Stimulated activated CD4-positive, alpha-beta T cell treated with anti-CD3 and anti-CD28 coated beads, Interleukin-1b, Interleukin-23, amount 100 ng/mL, for 48 hours (primary cell): ENCODE results near the gene PGLYRP4.
"Not testable (repeated sequence)": the region's sequence is repeated elsewhere in the genome, so short reads cannot be mapped to it uniquely, and the experiment has no call there.

Experiments
- DNase-seq: peaks from one replicate; pipeline ENCODE4 v3.0.0-alpha.2; 2020

Gene PGLYRP4

GRCh38 chr1:153355445-153356071, 6.9 kb upstream of the PGLYRP4 start:
- DNase-seq = peak; percentile 55

GRCh38 chr1:153354515-153355193, 6.0 kb upstream of the PGLYRP4 start:
- no peak for DNase-seq

GRCh38 chr1:153353226-153353947, 4.7 kb upstream of the PGLYRP4 start:
- no peak for DNase-seq

DNA sequence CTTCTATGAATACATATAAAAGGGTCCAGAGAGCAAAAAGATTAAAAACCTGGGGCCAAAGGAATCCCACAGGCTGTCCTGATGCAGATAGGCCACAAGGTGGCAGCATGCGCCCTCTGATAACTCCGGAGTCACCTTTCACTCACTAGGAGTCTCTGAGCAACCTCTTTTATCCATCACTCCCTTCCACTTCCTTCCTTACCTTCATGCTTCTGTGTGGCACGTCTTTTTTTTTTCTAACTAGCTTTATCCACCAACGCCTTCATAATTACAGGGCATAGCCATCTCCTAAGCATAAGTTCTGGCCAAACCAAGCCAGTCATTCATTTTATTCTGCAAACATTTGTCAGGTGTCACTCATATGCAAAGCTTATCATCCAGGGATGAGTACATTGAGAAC, 3.9 kb upstream of the PGLYRP4 start:
- DNase-seq = peak; percentile 64

DNA sequence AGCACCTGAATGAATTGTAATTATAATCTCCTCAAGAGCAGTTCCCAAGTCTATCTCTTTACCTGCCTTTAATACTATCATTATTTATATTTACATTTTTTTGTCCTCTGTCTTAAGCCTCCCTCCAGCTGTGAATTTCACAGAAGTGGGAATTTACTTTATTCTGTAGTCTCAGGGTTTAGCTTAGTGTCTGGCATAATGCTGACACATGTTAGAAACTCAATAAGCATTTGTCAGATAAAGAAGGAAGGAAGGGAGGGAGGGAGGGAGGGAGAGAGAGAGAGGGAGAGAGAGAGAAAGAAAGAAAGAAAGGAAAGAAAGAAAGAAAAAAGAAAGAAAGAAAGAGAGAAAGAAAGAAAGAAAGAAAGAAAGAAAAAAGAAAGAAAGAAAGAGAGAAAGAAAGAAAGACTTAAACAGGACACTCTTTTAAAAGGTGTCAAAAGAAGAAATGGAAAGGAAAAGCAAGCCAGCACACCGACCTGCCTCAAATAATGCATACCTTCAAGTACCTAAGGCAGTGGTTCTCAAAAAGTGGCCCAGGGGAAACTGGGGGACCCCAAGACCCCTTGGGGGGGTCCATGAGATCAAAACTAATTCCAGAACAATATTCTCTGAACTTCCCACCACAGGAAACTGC, 1.8 kb upstream of the PGLYRP4 start:
- no peak for DNase-seq

DNA sequence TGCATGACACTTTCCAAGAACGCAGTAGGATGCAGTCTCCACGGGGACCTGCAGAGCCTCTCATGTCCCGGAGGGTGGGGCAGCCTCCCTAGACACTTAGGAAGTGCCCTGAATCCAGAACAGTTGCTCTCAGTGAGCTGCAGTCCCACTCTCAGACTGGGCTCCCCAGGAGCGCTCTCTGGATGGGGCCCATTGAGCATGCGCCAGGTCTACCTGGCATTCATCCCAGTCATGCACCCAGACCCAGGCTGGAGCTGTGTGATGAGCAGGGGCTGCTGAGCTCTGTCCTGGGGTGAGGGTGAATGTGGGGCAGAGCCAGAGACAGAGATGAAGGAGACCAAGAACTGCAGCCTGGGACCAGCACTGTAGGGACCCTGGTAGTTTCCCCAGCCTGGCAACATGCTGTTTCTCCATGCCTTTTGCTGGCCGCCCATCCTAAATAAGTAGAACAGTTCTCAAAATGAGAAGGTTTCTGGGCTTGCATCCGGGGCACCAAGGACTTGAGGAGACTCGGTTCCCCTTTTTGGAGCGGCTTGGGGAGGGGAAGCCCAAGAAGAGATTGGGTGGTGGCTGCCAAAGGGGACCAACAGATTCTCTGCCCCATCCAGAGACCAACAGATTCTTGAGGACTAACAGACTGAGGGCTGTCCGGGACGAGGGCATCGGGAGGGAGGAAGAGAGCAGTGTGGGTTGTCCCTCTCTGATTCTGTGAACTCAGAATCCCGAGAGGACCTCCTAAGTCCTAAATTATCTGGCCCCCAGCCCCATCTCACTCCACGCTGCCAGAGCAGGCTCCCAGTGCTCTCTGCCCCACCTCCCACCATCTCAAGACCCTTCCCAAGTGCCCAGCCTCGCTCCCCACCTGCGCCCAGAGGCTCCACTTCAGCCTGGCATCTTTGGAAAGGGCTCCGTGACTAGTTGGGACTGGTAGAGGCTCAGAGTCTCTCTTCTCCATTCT, 1.0 kb upstream of the PGLYRP4 start:
- no peak for DNase-seq

DNA sequence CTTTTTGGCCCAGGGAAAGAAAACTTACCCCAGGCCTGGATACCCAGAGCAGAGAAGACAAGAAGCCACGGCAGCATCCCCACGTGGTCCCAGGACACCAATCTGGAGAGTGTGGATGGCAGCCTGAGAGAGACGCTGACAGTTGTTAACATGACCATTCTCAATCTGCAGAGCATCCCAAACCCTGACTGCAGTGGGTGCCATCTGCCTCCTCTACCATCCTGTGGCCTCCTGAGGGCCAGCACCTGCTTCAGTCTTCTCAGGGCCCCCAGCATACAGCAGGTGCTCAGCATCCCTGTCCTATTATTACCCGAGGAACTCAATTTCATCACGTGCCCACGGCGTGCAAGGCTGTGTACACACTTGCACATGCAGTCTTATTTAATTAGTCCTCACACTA, 785 bp downstream of the PGLYRP4 start:
- DNase-seq = no peak

DNA sequence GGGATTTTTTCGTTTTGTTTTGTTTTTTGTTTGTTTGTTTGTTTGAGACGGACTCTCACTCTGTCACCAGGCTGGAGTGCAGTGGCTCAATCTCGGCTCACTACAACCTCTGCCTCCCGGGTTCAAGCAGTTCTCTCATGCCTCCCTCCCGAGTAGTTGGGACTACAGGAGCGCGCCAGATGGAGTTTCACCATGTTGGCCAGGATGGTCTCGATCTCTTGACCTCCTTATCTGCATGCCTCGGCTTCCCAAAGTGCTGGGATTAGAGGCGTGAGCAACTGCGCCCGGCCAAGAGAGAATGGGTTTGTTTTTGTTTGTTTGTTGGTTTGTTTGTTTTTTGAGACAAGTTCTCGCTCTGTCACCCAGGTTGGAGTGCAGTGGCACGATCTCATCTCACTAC, 1.6 kb downstream of the PGLYRP4 start:
- not testable (repeated sequence) for DNase-seq

GRCh38 chr1:153346077-153346723, 2.4 kb downstream of the PGLYRP4 start:
- no peak for DNase-seq

DNA sequence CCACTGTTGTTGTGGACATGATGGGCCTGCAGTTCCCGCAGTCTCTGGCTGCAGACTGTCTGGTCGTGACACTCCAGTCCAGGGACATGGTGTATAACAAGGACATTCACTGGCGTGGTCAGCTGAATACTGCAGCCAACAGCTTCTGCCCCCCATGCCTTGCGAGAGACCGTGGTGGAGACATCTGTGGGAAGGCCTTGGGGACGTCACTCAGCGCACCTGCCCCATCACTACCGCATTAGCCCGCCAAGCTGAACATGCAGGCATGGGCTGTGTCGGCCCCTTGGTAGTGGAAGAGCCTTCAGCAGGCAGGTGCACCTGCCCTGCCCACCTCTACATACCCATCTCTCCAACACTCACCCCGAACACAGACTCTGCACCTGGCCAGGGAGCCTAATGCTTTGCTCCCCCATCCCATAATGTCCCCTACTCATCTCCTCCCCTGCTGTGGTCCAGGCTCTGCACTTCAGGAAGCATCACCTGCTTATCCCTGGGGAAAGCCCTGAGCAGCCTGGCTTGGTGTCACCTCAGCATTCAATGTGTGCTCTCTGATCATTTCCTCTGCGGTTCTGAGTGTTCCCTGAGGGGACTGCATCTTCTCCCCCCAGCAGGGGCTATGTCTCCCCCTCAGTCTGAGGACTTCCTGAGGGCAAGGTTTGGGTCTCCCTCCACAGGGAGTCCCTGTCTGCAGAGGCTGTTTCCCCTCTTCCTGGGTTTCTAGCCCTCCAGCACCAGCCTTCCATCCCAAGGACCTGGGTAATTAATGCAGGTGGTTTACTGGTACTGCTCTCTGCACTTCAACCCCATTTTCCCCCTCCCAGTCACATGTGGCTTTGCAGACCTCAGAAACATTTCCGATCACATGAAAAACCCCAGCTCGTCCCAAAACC, 3.2 kb downstream of the PGLYRP4 start:
- no peak for DNase-seq

DNA sequence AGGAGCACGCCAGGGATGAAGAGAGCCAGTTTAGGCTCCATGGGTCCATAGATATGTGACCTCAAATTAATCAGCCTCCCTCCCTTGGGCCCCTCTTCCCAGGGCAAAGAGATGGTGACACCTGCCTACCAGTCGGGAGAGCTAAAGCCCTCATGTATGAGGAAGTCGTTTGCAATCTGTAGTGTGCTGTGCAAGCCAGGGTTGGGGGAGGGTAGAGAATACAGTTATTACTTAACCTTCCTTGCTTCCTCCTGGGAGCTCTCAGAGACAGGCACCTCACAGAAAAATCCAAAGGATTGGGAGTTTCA, 4.0 kb downstream of the PGLYRP4 start:
- no peak for DNase-seq

GRCh38 chr1:153343811-153344717, 4.6 kb downstream of the PGLYRP4 start:
- DNase-seq = no peak

GRCh38 chr1:153343040-153343681, 5.5 kb downstream of the PGLYRP4 start:
- no peak for DNase-seq

DNA sequence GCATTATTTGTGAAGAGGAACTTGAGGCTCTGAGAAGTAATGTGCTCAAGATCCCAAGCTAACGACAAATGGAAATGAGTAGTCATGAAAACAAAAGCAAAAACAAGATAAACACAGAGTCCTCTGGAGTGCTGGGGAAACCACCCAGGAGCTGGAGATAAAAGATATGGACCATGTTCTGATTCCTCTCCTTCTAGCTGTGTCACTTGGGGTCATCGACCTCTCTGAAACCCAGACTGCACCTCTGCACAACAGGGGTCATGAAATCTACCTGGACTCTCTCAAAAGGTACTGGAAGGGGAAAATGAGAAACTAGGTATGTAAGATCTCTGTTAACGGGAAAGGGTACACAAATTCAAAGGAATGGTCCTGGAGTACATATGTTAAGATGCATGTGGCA, 6.5 kb downstream of the PGLYRP4 start:
- no peak for DNase-seq

DNA sequence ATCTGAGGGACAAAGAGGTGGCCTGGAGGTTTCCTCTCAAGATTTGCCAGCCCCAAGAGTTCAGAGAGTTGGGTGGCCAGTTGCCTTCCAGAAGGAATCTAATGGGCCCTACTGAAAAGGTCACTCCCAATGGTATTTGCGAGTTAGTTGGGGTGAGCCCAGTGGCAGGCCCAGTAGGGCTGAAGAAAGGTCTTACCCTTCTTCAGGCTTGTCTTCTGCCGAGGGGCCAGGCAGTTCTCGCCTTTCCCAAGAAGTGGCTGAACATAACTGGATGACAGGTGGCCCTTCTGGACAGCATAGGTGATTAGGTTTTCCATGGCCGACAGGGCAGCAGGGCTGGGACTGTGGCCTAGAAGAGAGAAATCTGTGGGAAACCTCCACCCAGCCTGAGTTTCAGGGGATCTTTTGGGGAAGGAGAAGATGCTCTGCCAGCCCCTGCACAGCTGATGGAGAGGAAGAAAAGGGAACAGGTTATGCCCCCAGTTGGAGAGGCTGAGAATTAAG, 7.2 kb downstream of the PGLYRP4 start:
- no peak for DNase-seq

DNA sequence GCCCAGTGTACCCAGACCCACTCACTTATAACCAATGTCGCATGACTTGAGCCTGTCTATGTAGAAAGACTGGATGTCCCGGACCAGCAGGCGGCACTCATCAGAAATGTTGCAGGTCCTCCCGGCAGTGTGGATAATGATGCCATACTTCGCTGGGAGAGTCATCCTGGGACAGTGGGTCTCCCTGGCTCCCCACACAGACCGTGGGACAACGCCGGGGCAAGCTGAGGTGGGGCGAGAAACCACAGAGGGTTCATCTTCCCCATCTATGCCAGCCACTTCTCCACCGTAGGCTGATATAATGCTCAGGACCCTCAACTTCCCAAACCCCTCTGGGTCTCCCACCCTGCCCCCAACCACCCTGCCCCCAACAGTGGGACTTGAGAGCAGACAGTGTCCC, 8.3 kb downstream of the PGLYRP4 start:
- no peak for DNase-seq

DNA sequence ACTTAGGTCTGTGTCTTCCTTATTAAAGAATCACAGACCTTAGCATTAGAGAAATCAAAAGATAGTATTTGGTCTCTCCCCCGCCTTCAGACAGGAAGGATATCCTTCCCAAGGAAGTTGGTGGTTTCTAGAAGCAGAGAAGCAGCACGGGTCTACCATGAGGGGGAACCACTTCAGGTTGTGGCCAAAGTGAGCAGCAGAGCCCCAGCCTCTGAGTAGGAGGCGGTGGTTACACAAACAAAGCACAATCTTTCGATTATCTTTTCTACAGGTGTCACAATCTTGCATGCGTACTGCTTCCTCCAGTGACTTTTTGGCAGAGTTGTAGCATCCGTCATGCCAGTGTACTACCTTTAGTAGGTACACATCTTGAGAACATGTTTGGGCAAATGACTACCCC, 8.8 kb downstream of the PGLYRP4 start:
- DNase-seq = no peak

DNA sequence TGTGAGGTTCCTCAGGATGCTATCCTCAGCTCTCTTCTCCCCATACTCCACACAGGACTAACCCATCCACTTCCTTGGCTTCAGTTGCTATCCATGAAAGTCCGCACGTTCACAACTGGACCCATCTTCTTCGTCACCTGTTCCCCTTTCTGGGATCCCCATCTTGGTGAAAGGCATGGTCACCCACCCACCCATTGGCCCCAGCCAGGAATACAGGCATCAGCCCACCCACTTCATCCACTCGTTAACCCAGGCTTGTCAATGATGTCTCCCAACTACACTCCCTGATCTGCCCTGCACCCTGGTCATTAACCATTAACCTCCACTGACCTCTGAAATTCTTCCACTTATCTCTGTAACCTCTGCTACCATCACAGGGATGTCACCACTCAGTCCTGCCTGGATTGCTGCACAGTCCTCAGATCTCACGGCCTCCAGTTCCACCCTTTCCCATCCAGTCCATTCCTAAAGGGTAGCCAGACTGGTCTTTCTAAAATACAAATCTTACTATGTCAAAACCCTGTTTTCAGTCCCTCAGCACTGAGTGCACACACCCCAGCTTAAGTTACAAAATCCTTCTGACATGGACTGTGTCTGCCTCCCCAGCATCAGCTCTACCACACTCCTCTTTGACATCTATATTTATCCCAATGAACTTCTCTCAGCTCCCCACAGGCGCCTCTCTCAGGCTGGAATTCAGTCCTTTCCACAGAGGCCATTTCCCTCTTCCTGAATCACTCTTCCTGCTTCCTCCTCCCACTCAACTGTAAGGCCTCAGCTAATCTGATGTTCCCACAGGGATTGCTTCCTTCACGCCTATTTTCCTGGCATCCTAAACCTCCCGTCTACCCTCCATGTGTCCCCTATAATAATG, 10.4 kb downstream of the PGLYRP4 start:
- no peak for DNase-seq
